IPS-NIHi7 (cell line): ENCODE results near the gene PPP1R1C.
"Not testable (repeated sequence)": the region's sequence is repeated elsewhere in the genome, so short reads cannot be mapped to it uniquely, and the experiment has no call there.

Experiments used
- DNase-seq: peaks from one replicate; pipeline ENCODE4 v3.0.0; 2012; ENCODE audit warnings: mixed read lengths; ENCODE audit errors: extremely low spot score

Gene PPP1R1C

GRCh38 chr2:182014284-182014683 is 28.6 kb downstream of the PPP1R1C start:
- no peak for DNase-seq

- no peak for DNase-seq
Measured at GRCh38 chr2:182015334-182016109, 29.9 kb downstream of the PPP1R1C start.

- no peak for DNase-seq
Measured at GRCh38 chr2:182018218-182018617, 32.6 kb downstream of the PPP1R1C start.

- no peak for DNase-seq
Measured at GRCh38 chr2:182019731-182020130, 34.1 kb downstream of the PPP1R1C start.

GRCh38 chr2:182020286-182021070 is 34.8 kb downstream of the PPP1R1C start:
- no peak for DNase-seq

- DNase-seq = no peak
Measured at GRCh38 chr2:182023235-182023634, 37.6 kb downstream of the PPP1R1C start.

GRCh38 chr2:182030875-182031274 is 45.2 kb downstream of the PPP1R1C start:
- not testable (repeated sequence) for DNase-seq

GRCh38 chr2:182031956-182032355 is 46.3 kb downstream of the PPP1R1C start:
- DNase-seq = no peak

- no peak for DNase-seq
Measured at GRCh38 chr2:182033449-182033848, 47.8 kb downstream of the PPP1R1C start.

GRCh38 chr2:182038576-182038975 is 52.9 kb downstream of the PPP1R1C start:
- DNase-seq = no peak

GRCh38 chr2:182043021-182043420 is 57.4 kb downstream of the PPP1R1C start:
- DNase-seq = no peak

- DNase-seq = no peak
Measured at GRCh38 chr2:182043861-182044260, 58.2 kb downstream of the PPP1R1C start.

- no peak for DNase-seq
Measured at GRCh38 chr2:182047544-182047943, 61.9 kb downstream of the PPP1R1C start.

- no peak for DNase-seq
Measured at GRCh38 chr2:182048088-182048487, 62.4 kb downstream of the PPP1R1C start.

- DNase-seq = no peak
Measured at GRCh38 chr2:182048621-182049020, 63.0 kb downstream of the PPP1R1C start.

- no peak for DNase-seq
Measured at GRCh38 chr2:182049372-182050148, 63.9 kb downstream of the PPP1R1C start.

- DNase-seq = no peak
Measured at GRCh38 chr2:182050333-182051135, 64.9 kb downstream of the PPP1R1C start.

GRCh38 chr2:182055993-182056392 is 70.3 kb downstream of the PPP1R1C start:
- DNase-seq = no peak

- DNase-seq = no peak
Measured at GRCh38 chr2:182057002-182057401, 71.3 kb downstream of the PPP1R1C start.

GRCh38 chr2:182058056-182058455 is 72.4 kb downstream of the PPP1R1C start:
- no peak for DNase-seq

GRCh38 chr2:182061739-182062138 is 76.1 kb downstream of the PPP1R1C start:
- DNase-seq = no peak
